Measurements from ENCODE around the gene EEF1AKMT3.
A peak's percentile ranks its signal among the peaks of the same experiment; 100 is the strongest.

Gene EEF1AKMT3

DNA sequence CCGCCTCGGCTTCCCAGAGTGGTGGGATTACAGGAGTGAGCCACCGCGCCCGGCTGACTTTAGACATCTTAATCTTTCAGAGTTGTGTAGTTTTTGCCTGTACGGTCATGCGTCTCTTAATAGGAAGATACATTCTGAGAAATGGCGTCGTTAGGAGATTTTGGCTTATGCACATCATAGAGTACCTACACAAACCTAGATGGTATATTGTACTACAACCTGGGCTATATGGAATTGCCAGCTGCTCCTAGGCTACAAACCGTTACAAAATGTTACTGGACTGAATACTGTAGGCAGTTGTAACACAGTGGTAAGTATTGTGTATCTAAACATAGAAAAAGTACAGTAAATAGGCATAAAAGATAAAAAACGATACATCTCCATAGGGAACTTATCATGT is 11.4 kb downstream of the EEF1AKMT3 start:
- peak overlapping the region; percentile 73 for H3K4me3 Mint-ChIP-seq
- H3K36me3 Mint-ChIP-seq (ENCODE audit: low read depth): peaks cover 31% of the 10 kb centered on the region
- H3K4me1 Mint-ChIP-seq (ENCODE audit: low read depth): peaks cover 16% of the 10 kb centered on the region
- no peaks in the 10 kb centered on the region for H3K9me3 Mint-ChIP-seq
- no peaks in the 10 kb centered on the region for H3K27me3 Mint-ChIP-seq (ENCODE audit: low read depth)
- peak overlapping the region; percentile 34 for H3K27ac Mint-ChIP-seq
- no peak for DNase-seq (ENCODE audit: low spot score)

GRCh38 chr12:57793920-57794319 is 21.5 kb downstream of the EEF1AKMT3 start:
- Mint-ChIP-seq H3K27ac (no peak overlapping the region), H3K4me3 (no peak overlapping the region), H3K36me3 (ENCODE audit: low read depth) (peaks cover 44% of the 10 kb centered on the region), H3K9me3 (no peaks in the 10 kb centered on the region), H3K4me1 (ENCODE audit: low read depth) (no peaks in the 10 kb centered on the region), H3K27me3 (ENCODE audit: low read depth) (no peaks in the 10 kb centered on the region)
- no peak for DNase-seq (ENCODE audit: low spot score)

DNA sequence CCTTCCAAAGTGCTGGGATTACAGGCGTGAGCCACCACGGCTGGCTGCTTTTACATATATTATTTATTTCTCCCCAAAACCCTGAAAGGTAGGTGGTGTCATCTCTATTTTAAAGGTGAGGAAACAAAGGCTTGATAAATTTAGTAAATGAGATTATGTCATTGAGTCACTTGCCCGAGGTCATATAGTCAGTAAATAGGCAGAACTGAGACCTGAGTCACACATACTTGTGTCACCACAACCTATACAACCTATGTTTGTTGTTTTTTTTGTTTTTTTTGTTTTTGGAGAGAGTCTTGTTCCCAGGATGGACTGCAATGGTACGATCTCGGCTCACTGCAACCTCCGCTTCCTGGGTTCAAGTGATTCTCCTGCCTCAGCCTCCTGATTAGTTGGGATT is 22.9 kb downstream of the EEF1AKMT3 start:
- Mint-ChIP-seq H3K27me3 (ENCODE audit: low read depth) (no peaks in the 10 kb centered on the region), H3K36me3 (ENCODE audit: low read depth) (peaks cover 39% of the 10 kb centered on the region), H3K4me3 (no peak overlapping the region), H3K27ac (no peak overlapping the region), H3K4me1 (ENCODE audit: low read depth) (no peaks in the 10 kb centered on the region), H3K9me3 (no peaks in the 10 kb centered on the region)
- DNase-seq (ENCODE audit: low spot score): no peak

GRCh38 chr12:57796996-57797395 is 24.6 kb downstream of the EEF1AKMT3 start:
- no peak overlapping the region for H3K4me3 Mint-ChIP-seq
- no peak overlapping the region for H3K27ac Mint-ChIP-seq
- no peaks in the 10 kb centered on the region for H3K9me3 Mint-ChIP-seq
- no peaks in the 10 kb centered on the region for H3K27me3 Mint-ChIP-seq (ENCODE audit: low read depth)
- peaks cover 36% of the 10 kb centered on the region for H3K36me3 Mint-ChIP-seq (ENCODE audit: low read depth)
- H3K4me1 Mint-ChIP-seq (ENCODE audit: low read depth): no peaks in the 10 kb centered on the region
- no peak for DNase-seq (ENCODE audit: low spot score)

DNA sequence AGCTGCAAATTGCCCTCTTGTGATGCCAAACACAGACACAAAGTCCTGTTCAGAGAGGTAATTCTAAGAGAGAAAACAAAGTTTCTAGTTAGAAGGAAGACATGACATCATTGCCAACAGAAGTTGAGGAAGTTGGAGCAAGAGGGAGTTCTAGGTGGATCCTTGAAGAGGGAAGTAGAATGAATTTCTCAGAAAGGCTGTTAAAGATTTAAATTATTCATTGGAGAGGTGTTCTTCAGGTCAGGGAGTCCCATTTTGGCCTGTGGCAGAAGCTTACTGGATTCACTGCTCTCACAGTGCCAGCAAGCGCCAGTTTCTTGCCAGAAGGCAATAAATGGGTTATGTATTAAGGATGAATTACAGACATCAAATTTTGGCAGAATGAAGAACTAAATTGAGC is 25.5 kb downstream of the EEF1AKMT3 start:
- no peaks in the 10 kb centered on the region for H3K4me1 Mint-ChIP-seq (ENCODE audit: low read depth)
- H3K36me3 Mint-ChIP-seq (ENCODE audit: low read depth): peaks cover 29% of the 10 kb centered on the region
- no peak for DNase-seq (ENCODE audit: low spot score)
- H3K27me3 Mint-ChIP-seq (ENCODE audit: low read depth): no peaks in the 10 kb centered on the region
- no peak overlapping the region for H3K4me3 Mint-ChIP-seq
- H3K27ac Mint-ChIP-seq: no peak overlapping the region
- H3K9me3 Mint-ChIP-seq: no peaks in the 10 kb centered on the region

GRCh38 chr12:57800965-57801364 is 28.6 kb downstream of the EEF1AKMT3 start:
- no peak overlapping the region for H3K4me3 Mint-ChIP-seq
- no peak for DNase-seq (ENCODE audit: low spot score)
- H3K4me1 Mint-ChIP-seq (ENCODE audit: low read depth): no peaks in the 10 kb centered on the region
- no peak overlapping the region for H3K27ac Mint-ChIP-seq
- no peaks in the 10 kb centered on the region for H3K27me3 Mint-ChIP-seq (ENCODE audit: low read depth)
- H3K36me3 Mint-ChIP-seq (ENCODE audit: low read depth): peaks cover 13% of the 10 kb centered on the region
- H3K9me3 Mint-ChIP-seq: no peaks in the 10 kb centered on the region

- Mint-ChIP-seq H3K27me3 (ENCODE audit: low read depth) (no peaks in the 10 kb centered on the region), H3K36me3 (ENCODE audit: low read depth) (peaks cover 2% of the 10 kb centered on the region), H3K27ac (no peak overlapping the region), H3K9me3 (no peaks in the 10 kb centered on the region), H3K4me1 (ENCODE audit: low read depth) (no peaks in the 10 kb centered on the region), H3K4me3 (no peak overlapping the region)
- DNase-seq (ENCODE audit: low spot score): no peak
Measured at GRCh38 chr12:57802607-57803006, 30.2 kb downstream of the EEF1AKMT3 start.

DNA sequence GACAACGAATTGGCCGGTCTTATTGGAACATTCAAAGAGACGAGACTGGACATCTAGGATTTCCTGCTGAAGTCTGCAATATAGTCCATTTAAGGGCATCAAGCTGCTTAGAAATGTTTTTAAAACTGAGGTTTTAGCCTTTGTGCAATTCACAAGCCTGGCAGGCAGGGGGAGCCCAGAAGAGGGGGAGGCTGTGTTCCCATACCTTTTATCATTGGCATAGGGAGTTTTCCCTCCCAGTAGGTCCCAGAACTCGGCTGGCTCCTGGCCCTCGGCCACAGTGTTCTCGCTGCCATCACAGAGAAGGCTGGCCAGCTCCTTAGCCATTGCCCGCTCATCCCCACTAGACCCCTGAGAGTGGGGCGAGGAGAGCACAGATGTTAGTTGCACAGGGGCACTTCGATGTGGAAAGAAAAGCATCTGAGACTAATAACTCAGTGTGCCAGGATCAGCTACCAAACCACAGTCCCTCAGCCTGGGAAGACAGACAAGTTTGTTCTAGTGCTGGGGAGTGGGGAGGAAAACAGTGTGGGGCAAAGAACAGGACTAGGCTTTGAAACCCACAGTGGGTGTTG is 31.0 kb downstream of the EEF1AKMT3 start:
- Mint-ChIP-seq H3K36me3 (ENCODE audit: low read depth) (peaks cover 2% of the 10 kb centered on the region), H3K9me3 (no peaks in the 10 kb centered on the region), H3K27ac (no peak overlapping the region), H3K4me3 (no peak overlapping the region), H3K27me3 (ENCODE audit: low read depth) (no peaks in the 10 kb centered on the region), H3K4me1 (ENCODE audit: low read depth) (no peaks in the 10 kb centered on the region)
- no peak for DNase-seq (ENCODE audit: low spot score)

DNA sequence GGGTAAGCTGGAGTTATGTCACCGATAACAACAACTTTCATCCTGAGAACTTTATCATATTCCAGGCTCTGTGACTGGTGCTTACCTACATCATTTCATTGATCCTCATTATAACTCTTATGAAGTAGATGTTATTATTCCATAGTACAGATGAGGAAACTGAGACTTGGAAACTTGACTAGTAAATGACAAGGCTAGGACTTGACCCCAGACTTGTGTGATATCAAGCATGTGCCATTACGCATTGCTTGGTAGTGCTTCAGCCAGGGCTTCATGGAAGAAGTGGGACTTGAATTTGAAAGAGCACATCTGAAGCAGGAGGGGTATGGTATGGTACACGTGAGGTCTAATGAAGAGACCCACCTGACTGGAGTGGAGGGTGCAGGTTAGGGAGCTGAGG is 34.3 kb downstream of the EEF1AKMT3 start:
- H3K27ac Mint-ChIP-seq: no peak overlapping the region
- no peak overlapping the region for H3K4me3 Mint-ChIP-seq
- no peak for DNase-seq (ENCODE audit: low spot score)
- no peaks in the 10 kb centered on the region for H3K9me3 Mint-ChIP-seq
- no peaks in the 10 kb centered on the region for H3K27me3 Mint-ChIP-seq (ENCODE audit: low read depth)
- H3K36me3 Mint-ChIP-seq (ENCODE audit: low read depth): no peaks in the 10 kb centered on the region
- no peaks in the 10 kb centered on the region for H3K4me1 Mint-ChIP-seq (ENCODE audit: low read depth)

- H3K27ac Mint-ChIP-seq: no peak overlapping the region
- H3K4me1 Mint-ChIP-seq (ENCODE audit: low read depth): no peaks in the 10 kb centered on the region
- DNase-seq (ENCODE audit: low spot score): no peak
- H3K4me3 Mint-ChIP-seq: no peak overlapping the region
- no peaks in the 10 kb centered on the region for H3K27me3 Mint-ChIP-seq (ENCODE audit: low read depth)
- H3K9me3 Mint-ChIP-seq: no peaks in the 10 kb centered on the region
- no peaks in the 10 kb centered on the region for H3K36me3 Mint-ChIP-seq (ENCODE audit: low read depth)
Measured at GRCh38 chr12:57807285-57807684, 34.9 kb downstream of the EEF1AKMT3 start.

DNA sequence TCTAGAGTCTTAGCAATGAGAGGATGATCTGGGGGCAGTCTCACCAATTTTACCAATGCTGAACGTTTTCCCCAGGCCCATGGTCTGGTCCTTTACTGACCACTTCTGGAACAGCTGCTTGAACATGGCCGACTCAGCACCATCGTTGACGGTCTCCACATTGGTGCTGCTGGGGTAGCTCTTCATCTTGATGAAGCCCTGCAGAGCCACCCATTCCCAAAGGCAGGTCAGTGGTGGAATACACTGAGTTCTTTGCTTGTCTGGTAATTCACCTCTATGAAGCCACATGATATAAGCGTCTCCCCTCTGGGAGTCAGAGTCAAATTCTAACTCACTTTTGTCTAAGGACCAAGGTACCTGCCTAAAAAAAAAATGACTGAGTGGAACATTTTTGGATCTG is 35.9 kb downstream of the EEF1AKMT3 start:
- DNase-seq (ENCODE audit: low spot score): no peak
- Mint-ChIP-seq H3K36me3 (ENCODE audit: low read depth) (no peaks in the 10 kb centered on the region), H3K4me3 (no peak overlapping the region), H3K27ac (no peak overlapping the region), H3K9me3 (no peaks in the 10 kb centered on the region), H3K4me1 (ENCODE audit: low read depth) (peaks cover 7% of the 10 kb centered on the region), H3K27me3 (ENCODE audit: low read depth) (no peaks in the 10 kb centered on the region)

DNA sequence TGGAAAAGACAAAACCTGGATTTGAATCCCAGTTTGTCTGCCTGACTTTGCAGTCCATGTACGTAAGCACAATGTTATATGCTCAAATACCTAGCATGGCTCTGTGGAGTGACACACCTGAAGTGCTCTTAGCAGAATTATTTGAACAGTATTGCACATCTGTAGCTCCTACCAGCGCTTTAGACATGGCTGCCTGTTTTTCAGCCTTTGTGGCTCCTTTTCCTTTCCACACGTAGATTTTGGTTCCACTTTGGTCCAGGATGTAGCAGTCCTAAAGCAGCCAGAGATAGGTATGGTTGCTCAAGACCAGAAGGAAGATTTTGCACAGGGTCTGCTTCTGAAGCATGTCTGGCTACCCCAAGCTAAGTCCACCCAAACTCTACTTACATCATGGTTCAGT is 37.0 kb downstream of the EEF1AKMT3 start:
- no peaks in the 10 kb centered on the region for H3K27me3 Mint-ChIP-seq (ENCODE audit: low read depth)
- no peaks in the 10 kb centered on the region for H3K36me3 Mint-ChIP-seq (ENCODE audit: low read depth)
- peaks cover 7% of the 10 kb centered on the region for H3K4me1 Mint-ChIP-seq (ENCODE audit: low read depth)
- H3K4me3 Mint-ChIP-seq: no peak overlapping the region
- H3K27ac Mint-ChIP-seq: no peak overlapping the region
- H3K9me3 Mint-ChIP-seq: no peaks in the 10 kb centered on the region
- no peak for DNase-seq (ENCODE audit: low spot score)

DNA sequence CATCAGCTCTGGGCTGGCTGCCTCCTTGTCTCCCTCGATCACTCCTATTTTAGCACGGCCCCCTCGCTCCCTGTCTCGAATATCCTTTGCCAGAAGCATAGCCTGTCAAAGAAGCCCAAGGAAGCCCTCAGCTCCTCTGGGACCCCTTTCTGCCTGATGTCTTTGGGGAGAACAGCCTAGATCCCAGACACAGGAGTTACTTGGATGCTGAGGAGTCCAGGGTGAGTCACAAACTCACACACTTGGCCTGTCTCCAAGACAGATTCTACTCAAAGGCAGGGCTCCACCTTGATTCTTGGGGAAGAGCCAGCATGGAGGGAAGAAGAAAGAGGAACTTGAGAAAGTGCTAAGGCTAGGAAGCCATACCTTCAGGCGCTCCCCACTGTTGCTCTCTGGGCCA is 38.0 kb downstream of the EEF1AKMT3 start:
- no peak overlapping the region for H3K4me3 Mint-ChIP-seq
- peaks cover 7% of the 10 kb centered on the region for H3K4me1 Mint-ChIP-seq (ENCODE audit: low read depth)
- H3K36me3 Mint-ChIP-seq (ENCODE audit: low read depth): no peaks in the 10 kb centered on the region
- no peaks in the 10 kb centered on the region for H3K9me3 Mint-ChIP-seq
- H3K27ac Mint-ChIP-seq: no peak overlapping the region
- no peak for DNase-seq (ENCODE audit: low spot score)
- H3K27me3 Mint-ChIP-seq (ENCODE audit: low read depth): no peaks in the 10 kb centered on the region

DNA sequence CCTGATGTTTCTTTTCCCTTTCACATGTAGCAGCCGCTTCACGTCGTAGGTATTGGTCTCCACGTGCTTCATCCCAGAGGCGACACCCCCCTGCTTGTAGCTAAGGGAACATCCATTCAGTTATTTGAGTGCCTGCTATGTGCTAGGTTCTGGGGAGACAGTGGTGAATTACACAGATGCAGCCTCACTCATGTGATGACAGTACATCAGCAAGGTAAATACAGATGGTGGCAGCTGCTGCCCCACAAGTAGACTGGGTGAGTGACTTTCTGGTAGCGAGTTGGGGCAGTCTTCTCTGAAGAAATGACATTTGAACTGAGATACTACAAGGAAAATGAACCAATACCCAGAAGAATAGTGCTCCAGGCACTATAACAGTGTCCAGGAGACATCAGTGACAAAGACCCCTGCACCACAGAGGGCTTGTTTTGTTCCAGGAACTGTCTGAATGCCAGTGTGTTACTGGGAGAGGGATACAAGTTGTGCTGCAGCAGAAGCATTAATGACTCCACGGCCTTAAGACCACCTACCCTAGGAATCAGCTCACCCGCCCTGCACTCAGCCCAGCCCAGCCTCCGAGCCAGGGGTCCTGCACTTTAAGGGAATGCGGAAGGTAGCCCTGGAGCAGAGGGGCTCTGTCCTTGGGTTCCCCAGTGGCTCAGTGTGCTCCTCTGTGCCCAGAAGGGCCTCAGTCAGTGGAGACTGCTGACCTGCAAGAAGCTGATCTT is 38.8 kb downstream of the EEF1AKMT3 start:
- Mint-ChIP-seq H3K27me3 (ENCODE audit: low read depth) (no peaks in the 10 kb centered on the region), H3K4me1 (ENCODE audit: low read depth) (peaks cover 7% of the 10 kb centered on the region), H3K36me3 (ENCODE audit: low read depth) (no peaks in the 10 kb centered on the region), H3K4me3 (no peak overlapping the region), H3K27ac (no peak overlapping the region), H3K9me3 (no peaks in the 10 kb centered on the region)
- DNase-seq (ENCODE audit: low spot score): no peak
